Type B pancreatic cell (in vitro differentiated cells): ENCODE data around the gene GPATCH2. TPM values are rescaled to one million over a fixed set of nuclear protein-coding genes. Genes with fewer than 3 reads are reported as not detected.
A peak's percentile ranks its signal among the peaks of the same experiment; 100 is the strongest.

Experiments
- DNase-seq: peaks from one replicate; pipeline ENCODE4 v3.0.0; 2021; ENCODE audit warnings: mixed read lengths; ENCODE audit not compliant: unreplicated experiment; ENCODE audit errors: extremely low spot score
- H3K27ac Mint-ChIP-seq: 2 replicates; pipeline ENCODE4 v1.8.0; 2021; ENCODE audit warnings: mild to moderate bottlenecking, mixed read lengths
- H3K27me3 Mint-ChIP-seq: 2 replicates; pipeline ENCODE4 v1.8.0; 2021; ENCODE audit warnings: mixed read lengths
- H3K36me3 Mint-ChIP-seq: 2 replicates; pipeline ENCODE4 v1.8.0; 2021; ENCODE audit warnings: mixed read lengths
- H3K4me1 Mint-ChIP-seq: one replicate; pipeline ENCODE4 v1.8.0; 2021; ENCODE audit warnings: mixed read lengths; ENCODE audit not compliant: unreplicated experiment
- H3K4me3 Mint-ChIP-seq: 2 replicates; pipeline ENCODE4 v1.8.0; 2021; ENCODE audit warnings: mild to moderate bottlenecking, mixed read lengths
- H3K9me3 Mint-ChIP-seq: 2 replicates; pipeline ENCODE4 v1.8.0; 2021; ENCODE audit warnings: mixed read lengths
- CTCF ChIP-seq: fragments of 200-600 bp; sonication (generic); conservative IDR thresholded peaks from 2 replicates; pipeline ENCODE4 v1.5.0; 2021; ENCODE audit warnings: antibody characterized with exemption, mild to moderate bottlenecking
- total RNA-seq: library from RNA; stranded (reverse); gene quantifications from 2 replicates; pipeline ENCODE4 v1.2.1, GENCODE V29; 2021; ENCODE audit warnings: low replicate concordance

The GPATCH2 gene
- total RNA-seq, 1 donor from 2014 or later: 18.7 TPM

GRCh38 chr1:217626321-217626720 is 4.6 kb downstream of the GPATCH2 start:
- no peak for TF ChIP-seq CTCF

GRCh38 chr1:217622042-217622441 is 8.8 kb downstream of the GPATCH2 start:
- peaks cover 29% of the 10 kb centered on the region for H3K36me3 Mint-ChIP-seq
- no peaks in the 10 kb centered on the region for H3K27me3 Mint-ChIP-seq
- DNase-seq: no peak
- H3K4me1 Mint-ChIP-seq: peaks cover 4% of the 10 kb centered on the region
- H3K9me3 Mint-ChIP-seq: no peaks in the 10 kb centered on the region
- no peak overlapping the region for H3K4me3 Mint-ChIP-seq
- no peak for TF ChIP-seq CTCF
- no peak overlapping the region for H3K27ac Mint-ChIP-seq

More at GRCh38 chr1:217626321-217626720, 4.6 kb downstream of the GPATCH2 start:
- Mint-ChIP-seq H3K4me1 (peaks cover 21% of the 10 kb centered on the region), H3K4me3 (no peak overlapping the region), H3K27ac (no peak overlapping the region), H3K9me3 (no peaks in the 10 kb centered on the region), H3K36me3 (peaks cover 10% of the 10 kb centered on the region), H3K27me3 (no peaks in the 10 kb centered on the region)
- DNase-seq: no peak

- Mint-ChIP-seq H3K36me3 (peaks cover 29% of the 10 kb centered on the region), H3K27me3 (no peaks in the 10 kb centered on the region), H3K9me3 (no peaks in the 10 kb centered on the region), H3K4me1 (peaks cover 5% of the 10 kb centered on the region), H3K4me3 (no peak overlapping the region), H3K27ac (no peak overlapping the region)
- no peak for TF ChIP-seq CTCF
- DNase-seq: no peak
These were observed 10.1 kb downstream of the GPATCH2 start for GRCh38 chr1:217620814-217621213.

GRCh38 chr1:217617126-217617525 is 13.8 kb downstream of the GPATCH2 start:
- peaks cover 28% of the 10 kb centered on the region for H3K36me3 Mint-ChIP-seq
- peaks cover 5% of the 10 kb centered on the region for H3K4me1 Mint-ChIP-seq
- H3K27ac Mint-ChIP-seq: peak overlapping the region; percentile 0
- DNase-seq: no peak
- H3K27me3 Mint-ChIP-seq: no peaks in the 10 kb centered on the region
- no peaks in the 10 kb centered on the region for H3K9me3 Mint-ChIP-seq
- no peak overlapping the region for H3K4me3 Mint-ChIP-seq
- TF ChIP-seq CTCF: no peak

GRCh38 chr1:217614200-217614712 is 16.6 kb downstream of the GPATCH2 start:
- no peak overlapping the region for H3K27ac Mint-ChIP-seq
- H3K4me3 Mint-ChIP-seq: no peak overlapping the region
- no peak for DNase-seq
- H3K27me3 Mint-ChIP-seq: no peaks in the 10 kb centered on the region
- H3K4me1 Mint-ChIP-seq: peaks cover 5% of the 10 kb centered on the region
- H3K36me3 Mint-ChIP-seq: peaks cover 18% of the 10 kb centered on the region
- H3K9me3 Mint-ChIP-seq: no peaks in the 10 kb centered on the region
- no peak for TF ChIP-seq CTCF

GRCh38 chr1:217605390-217605789 is 25.5 kb downstream of the GPATCH2 start:
- H3K9me3 Mint-ChIP-seq: no peaks in the 10 kb centered on the region
- no peak for DNase-seq
- peaks cover 28% of the 10 kb centered on the region for H3K36me3 Mint-ChIP-seq
- H3K27ac Mint-ChIP-seq: no peak overlapping the region
- no peak for TF ChIP-seq CTCF
- no peaks in the 10 kb centered on the region for H3K27me3 Mint-ChIP-seq
- H3K4me1 Mint-ChIP-seq: no peaks in the 10 kb centered on the region
- no peak overlapping the region for H3K4me3 Mint-ChIP-seq
